Mesodermal cell (in vitro differentiated cells): ENCODE results near the gene KCNQ1OT1.

Source experiments
- H3K27ac ChIP-seq: 2 replicates; pipeline ENCODE4 v1.7.0; 2013; ENCODE audit warnings: mild to moderate bottlenecking, low read depth, low read length, moderate library complexity; ENCODE audit not compliant: severe bottlenecking
- H3K36me3 ChIP-seq: 2 replicates; pipeline ENCODE4 v1.7.1; 2013; ENCODE audit warnings: mild to moderate bottlenecking, low read length, moderate library complexity; ENCODE audit not compliant: control insufficient read depth, insufficient read depth
- H3K4me1 ChIP-seq: one replicate; pipeline ENCODE4 v1.7.1; 2013; ENCODE audit warnings: mild to moderate bottlenecking, low read length; ENCODE audit not compliant: insufficient read depth, control insufficient read depth, poor library complexity, severe bottlenecking
- H3K4me3 ChIP-seq: 2 replicates; pipeline ENCODE4 v1.7.0; 2013; ENCODE audit warnings: low read length, control low read depth, mild to moderate bottlenecking; ENCODE audit not compliant: insufficient read depth, poor library complexity, severe bottlenecking; ENCODE audit errors: extremely low read depth
- H3K9me3 ChIP-seq: 2 replicates; pipeline ENCODE4 v1.7.1; 2013; ENCODE audit warnings: mild to moderate bottlenecking, low read length, moderate library complexity; ENCODE audit not compliant: control insufficient read depth
- WGBS, 2 experiments: methylation state at CpG; one replicate each; pipeline ENCODE4 v1.1.5; 2013; ENCODE audit warnings: missing lambda C conversion rate in 2 of 2; ENCODE audit not compliant: insufficient coverage in 2 of 2; 5-methylcytosine and 5-hydroxymethylcytosine counted together

The KCNQ1OT1 gene

DNA sequence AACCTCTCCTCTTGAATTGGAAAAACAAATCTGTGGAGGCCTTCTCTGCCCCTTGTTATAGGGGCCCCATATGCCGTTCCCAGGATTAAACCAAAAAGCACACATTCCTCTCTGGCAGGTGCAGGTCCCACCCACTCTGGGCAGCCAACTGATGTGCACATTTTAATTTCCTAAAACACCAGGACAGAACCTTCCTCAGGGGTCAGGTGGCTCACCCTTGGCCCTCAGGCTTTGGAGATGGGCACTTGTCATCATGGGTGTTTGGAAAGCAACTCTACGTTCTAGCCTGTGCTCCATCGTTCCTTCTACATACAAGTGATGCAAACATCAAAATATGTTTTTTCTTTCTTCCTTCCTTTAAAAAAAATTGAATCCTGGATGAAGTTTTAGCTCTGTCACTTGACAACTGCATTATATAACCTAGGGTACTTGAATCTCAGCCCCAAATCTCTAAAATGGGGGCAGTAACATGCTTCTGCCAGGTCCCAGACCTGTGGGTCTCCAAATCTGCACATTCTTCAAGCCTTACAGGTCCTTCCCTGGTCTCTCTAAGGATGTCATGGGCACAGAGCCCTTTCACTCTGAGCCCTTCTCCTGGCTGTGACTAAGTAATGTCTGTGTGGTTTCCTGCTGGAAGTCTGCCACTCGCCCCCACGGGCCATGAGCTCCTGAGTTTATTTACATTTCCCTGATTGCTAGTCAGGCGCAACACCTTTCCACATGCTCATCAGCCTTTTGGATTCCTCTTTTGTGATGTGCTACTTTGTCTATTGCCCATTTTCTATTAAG, 43.8 kb downstream of the KCNQ1OT1 start:
- WGBS, 2 experiments: 90 to 100% methylated on average over 1 to 4 of the region's 6 CpGs
- Histone ChIP-seq H3K36me3 (no peaks in the 10 kb centered on the region), H3K4me3 (no peak overlapping the region), H3K9me3 (peaks cover 45% of the 10 kb centered on the region), H3K4me1 (no peaks in the 10 kb centered on the region), H3K27ac (no peak overlapping the region)

GRCh38 chr11:2655016-2655719, 44.6 kb downstream of the KCNQ1OT1 start:
- Histone ChIP-seq H3K4me3 (no peak overlapping the region), H3K36me3 (no peaks in the 10 kb centered on the region), H3K4me1 (no peaks in the 10 kb centered on the region), H3K27ac (no peak overlapping the region), H3K9me3 (peaks cover 45% of the 10 kb centered on the region)
- WGBS, 2 experiments: 75 to 95% methylated on average over 1 to 4 of the region's 6 CpGs

GRCh38 chr11:2653930-2654739, 45.7 kb downstream of the KCNQ1OT1 start:
- no peak overlapping the region for H3K27ac ChIP-seq
- H3K9me3 ChIP-seq: peaks cover 50% of the 10 kb centered on the region
- no peak overlapping the region for H3K4me3 ChIP-seq
- H3K4me1 ChIP-seq: no peaks in the 10 kb centered on the region
- H3K36me3 ChIP-seq: no peaks in the 10 kb centered on the region
- WGBS, 2 experiments: 92 to 95% methylated on average over 14 of the region's 16 CpGs

DNA sequence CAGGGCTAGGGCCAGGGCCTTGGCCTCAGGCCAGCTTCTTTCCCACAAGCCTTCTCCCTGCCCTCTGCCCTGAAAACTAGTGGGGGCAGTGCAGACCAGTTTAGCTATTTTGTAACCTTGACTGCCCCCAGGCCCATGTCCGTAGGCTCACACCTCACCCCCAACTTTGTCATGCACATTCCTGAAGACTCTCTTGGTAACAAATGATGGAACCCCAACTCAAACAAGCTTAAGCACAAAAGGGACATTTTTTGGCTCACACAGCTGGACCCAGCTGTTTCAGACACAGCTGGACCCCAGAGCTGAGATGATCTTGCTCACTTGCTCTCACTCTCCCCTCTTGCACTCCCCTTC, 46.6 kb downstream of the KCNQ1OT1 start:
- Histone ChIP-seq H3K9me3 (peaks cover 50% of the 10 kb centered on the region), H3K36me3 (no peaks in the 10 kb centered on the region), H3K4me3 (no peak overlapping the region), H3K4me1 (no peaks in the 10 kb centered on the region), H3K27ac (no peak overlapping the region)
- WGBS, 2 experiments: 86 to 89% methylated on average over 1 of the region's 1 CpG

DNA sequence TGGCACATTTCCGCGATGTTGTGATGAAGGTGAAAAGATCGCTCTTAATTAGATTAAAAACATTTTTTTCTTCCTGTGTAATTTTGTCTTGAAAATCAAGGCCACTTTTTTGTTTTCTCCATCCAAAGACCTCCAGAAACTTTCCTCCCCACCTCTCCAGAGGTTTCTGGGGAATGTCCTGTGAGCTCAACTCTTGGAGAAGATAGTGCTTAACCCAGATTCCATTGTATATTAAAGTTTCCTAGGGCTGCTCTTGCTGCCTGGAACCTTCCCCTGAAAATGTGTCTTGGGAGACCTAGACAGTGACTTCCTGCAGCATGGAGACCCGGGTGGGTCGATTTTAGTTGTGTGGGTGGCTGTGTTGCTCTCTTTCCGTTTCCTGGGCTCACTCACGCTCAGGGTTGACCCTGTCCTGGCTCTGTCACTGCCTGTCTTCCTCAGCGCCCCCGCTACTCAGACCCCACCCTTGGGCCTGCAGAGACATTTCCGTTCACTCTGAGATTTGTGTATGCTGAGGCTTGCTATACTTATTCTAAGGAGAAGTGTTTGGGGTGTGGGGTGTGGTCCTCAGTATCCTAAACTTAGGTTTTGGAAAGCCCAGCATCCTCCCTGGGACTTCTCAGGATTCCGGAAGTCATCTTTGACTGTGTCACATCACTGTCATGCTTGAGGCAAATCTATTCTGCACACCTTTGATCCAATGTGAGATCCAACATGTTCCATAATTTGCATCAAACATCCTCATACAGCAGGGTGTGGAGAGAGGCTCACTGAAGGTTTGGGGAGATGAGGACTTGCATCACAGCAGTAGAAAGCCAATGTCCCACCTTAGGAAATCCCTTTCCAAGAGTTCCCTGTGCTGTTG, 47.2 kb downstream of the KCNQ1OT1 start:
- Histone ChIP-seq H3K36me3 (no peaks in the 10 kb centered on the region), H3K9me3 (peaks cover 52% of the 10 kb centered on the region), H3K4me1 (no peaks in the 10 kb centered on the region), H3K27ac (no peak overlapping the region), H3K4me3 (no peak overlapping the region)
- 93 to 96% methylated on average over 2 to 5 of the region's 11 CpGs for WGBS, 2 experiments

GRCh38 chr11:2651826-2652271, 47.9 kb downstream of the KCNQ1OT1 start:
- Histone ChIP-seq H3K4me1 (no peaks in the 10 kb centered on the region), H3K36me3 (no peaks in the 10 kb centered on the region), H3K27ac (no peak overlapping the region), H3K9me3 (peaks cover 56% of the 10 kb centered on the region), H3K4me3 (no peak overlapping the region)
- WGBS, 2 experiments: 97% methylated on average over 4 of the region's 7 CpGs; no CpG with 5 or more reads in 1 of the 2 experiments

DNA sequence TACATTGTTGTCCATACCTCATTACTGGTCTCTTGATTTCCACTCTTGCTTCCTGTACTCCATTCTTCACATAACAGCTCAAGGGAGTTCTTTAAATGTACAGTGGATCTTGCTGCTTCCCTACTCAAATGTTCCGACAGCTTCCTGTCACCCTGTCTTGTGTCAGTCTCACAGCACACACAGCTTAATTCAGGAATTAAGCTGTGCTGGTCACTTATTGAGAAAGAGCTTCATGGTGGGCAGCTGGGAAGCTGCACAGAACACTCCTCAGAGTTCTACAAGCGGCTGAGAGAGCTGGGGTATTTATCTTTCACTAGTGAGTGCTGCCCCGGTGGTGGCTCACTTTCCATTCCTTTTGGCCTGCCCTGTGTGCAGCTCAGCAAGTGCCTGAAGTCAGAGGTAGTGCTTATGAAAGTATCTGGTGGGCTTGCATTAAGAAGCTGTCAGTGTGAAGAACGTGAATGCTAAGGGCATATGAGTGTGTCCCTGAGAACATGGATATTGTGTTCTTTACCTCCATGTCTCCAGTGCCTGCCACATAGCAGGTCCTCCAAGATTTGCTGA, 48.7 kb downstream of the KCNQ1OT1 start:
- Histone ChIP-seq H3K4me1 (no peaks in the 10 kb centered on the region), H3K4me3 (no peak overlapping the region), H3K9me3 (peaks cover 63% of the 10 kb centered on the region), H3K36me3 (no peaks in the 10 kb centered on the region), H3K27ac (no peak overlapping the region)
- WGBS, 2 experiments: 89 to 100% methylated on average over 2 to 4 of the region's 4 CpGs

DNA sequence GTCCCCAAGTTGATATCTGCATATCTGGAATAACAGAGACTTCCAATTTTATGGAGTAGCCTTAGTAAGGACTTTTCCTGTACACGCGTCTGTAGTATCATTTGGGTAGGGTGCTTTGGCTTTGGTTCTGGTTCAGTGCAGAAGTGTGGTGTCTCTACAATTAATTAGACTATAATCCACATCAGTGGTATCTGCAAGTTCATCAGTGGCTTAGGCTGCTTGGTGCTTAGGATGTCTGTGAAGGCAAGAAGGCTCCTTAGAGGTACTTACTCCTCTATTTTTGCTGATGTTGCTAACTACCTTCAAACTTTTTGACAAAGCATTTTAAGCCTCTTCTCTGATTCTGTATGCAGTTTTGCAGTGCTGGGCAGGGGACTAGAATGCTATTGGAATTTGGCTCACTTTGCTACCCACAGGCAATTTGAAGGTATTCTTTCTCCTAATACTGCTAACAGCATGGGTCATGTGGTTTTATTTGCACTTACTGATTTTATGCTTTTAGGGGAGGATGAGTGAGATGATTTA, 49.4 kb downstream of the KCNQ1OT1 start:
- Histone ChIP-seq H3K36me3 (no peaks in the 10 kb centered on the region), H3K4me1 (no peaks in the 10 kb centered on the region), H3K27ac (no peak overlapping the region), H3K4me3 (no peak overlapping the region), H3K9me3 (peaks cover 66% of the 10 kb centered on the region)
- WGBS, 2 experiments: no CpG with 5 or more reads among the region's 2 CpGs

GRCh38 chr11:2649848-2650247, 49.9 kb downstream of the KCNQ1OT1 start:
- Histone ChIP-seq H3K4me3 (no peak overlapping the region), H3K9me3 (peaks cover 71% of the 10 kb centered on the region)
- WGBS, 2 experiments: no CpG with 5 or more reads among the region's 2 CpGs

DNA sequence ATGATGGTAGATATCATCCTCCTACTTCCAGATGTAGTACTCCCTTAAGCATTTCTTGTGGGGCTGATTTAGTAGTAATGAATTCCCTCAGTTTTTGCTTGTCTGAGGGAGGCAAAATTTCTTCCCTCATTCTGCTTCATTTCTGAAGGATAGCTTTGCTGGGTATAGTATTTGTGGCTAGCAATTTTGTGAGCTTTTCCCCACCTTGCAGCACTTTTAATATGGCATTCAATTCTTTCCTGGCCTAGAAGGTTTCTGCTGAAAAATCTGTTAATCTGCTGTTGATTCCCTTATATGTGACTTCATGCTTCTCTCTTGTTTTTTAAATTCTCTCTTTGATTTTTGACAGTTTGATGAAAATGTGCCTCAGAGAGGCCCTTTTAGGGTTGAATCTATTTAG, 50.4 kb downstream of the KCNQ1OT1 start:
- Histone ChIP-seq H3K4me3 (no peak overlapping the region), H3K9me3 (peaks cover 75% of the 10 kb centered on the region)

More at GRCh38 chr11:2649848-2650247, 49.9 kb downstream of the KCNQ1OT1 start:
- Histone ChIP-seq H3K4me1 (no peaks in the 10 kb centered on the region), H3K36me3 (no peaks in the 10 kb centered on the region), H3K27ac (no peak overlapping the region)

More for the DNA sequence above, 50.4 kb downstream of the KCNQ1OT1 start:
- no peak overlapping the region for H3K27ac ChIP-seq
- no peaks in the 10 kb centered on the region for H3K36me3 ChIP-seq
- H3K4me1 ChIP-seq: no peaks in the 10 kb centered on the region
